ENCODE data around the gene C1orf105. TPM values are rescaled to one million over a fixed set of nuclear protein-coding genes. Genes with fewer than 3 reads are reported as not detected.

Gene C1orf105
- polyA plus RNA-seq, 1 of the 3 experiments (the other 2 are of a cell fraction) = not detected

DNA sequence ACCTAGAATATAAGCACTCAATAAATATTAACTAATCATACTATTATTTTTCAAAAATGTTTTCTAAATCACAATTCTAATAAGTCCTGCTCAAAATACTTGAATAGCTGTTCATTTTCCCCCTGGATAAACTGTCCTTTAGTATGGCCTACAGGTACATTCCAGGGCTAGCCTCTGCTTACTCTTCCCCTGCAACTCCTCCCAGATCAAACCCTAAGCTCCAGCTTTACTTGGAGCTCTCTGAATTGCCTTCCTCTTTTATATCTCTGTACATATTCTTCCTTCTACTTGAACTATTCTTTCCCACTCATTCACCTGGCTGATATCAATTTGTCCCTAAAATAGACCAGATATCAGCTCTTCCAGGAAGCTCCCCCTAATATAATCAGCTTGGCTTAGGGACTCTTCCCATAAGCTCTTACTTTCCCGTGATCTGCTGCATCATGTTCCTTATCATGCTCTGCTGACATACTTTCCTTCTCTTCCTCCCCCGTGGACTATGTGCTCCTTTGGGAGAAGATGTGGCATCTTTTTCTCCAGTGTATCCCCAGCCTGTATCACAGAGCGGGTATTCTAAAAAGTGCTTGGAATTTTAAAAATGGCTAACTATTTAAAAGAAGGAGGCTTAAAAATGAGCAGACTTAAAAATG, 66.4 kb downstream of the C1orf105 start:
- Histone ChIP-seq H3K4me2 (no peak overlapping the region), H3F3A (replicated peaks; ENCODE audit: insufficient read depth) (no peaks in the 10 kb centered on the region), H3K4me1 (ENCODE audit: control insufficient read depth in 1 of 2, insufficient read depth in 2 of 2, low read depth in 1 of 2, low read length in 1 of 2) (no peaks in the 10 kb centered on the region), H3K9ac (no peak overlapping the region), H3K36me3 (replicated peaks in 1 of 2; ENCODE audit: control insufficient read depth in 1 of 2, insufficient read depth in 2 of 2, low read length in 1 of 2) (no peaks in the 10 kb centered on the region), H3K9me3 (no peaks in the 10 kb centered on the region), H3K4me3 (ENCODE audit: low read depth in 2 of 2, low read length in 1 of 2) (no peak overlapping the region), H3K9me2 (no peaks in the 10 kb centered on the region), H4K20me1 (ENCODE audit: insufficient read depth) (no peaks in the 10 kb centered on the region), H2AFZ (ENCODE audit: low read depth) (no peak overlapping the region), H3K27ac (ENCODE audit: low read depth in 2 of 2, low read length in 1 of 2) (no peak overlapping the region), H3K79me2 (ENCODE audit: insufficient read depth) (no peaks in the 10 kb centered on the region), H3K27me3 (ENCODE audit: insufficient read depth) (peaks cover 6% of the 10 kb centered on the region; the same call in 1 of the 2 replicates)
- 44% methylated on average over 3 of the region's 3 CpGs for WGBS (ENCODE audit: low lambda C conversion rate)
- CTCF ChIA-PET = interaction anchor here (0.7 to 1.0 kb wide), 2 partner anchors 37 to 247 kb away, joined by 3 read pairs; no protein-coding TSS in a partner anchor
- no peak for DNase-seq
- POLR2A ChIA-PET = no interaction called here
- TF ChIP-seq USF1 (IDR thresholded peaks at IDR 0.05; ENCODE audit: borderline replicate concordance, low read depth) (no peak), EP300 (IDR thresholded peaks at IDR 0.05; ENCODE audit: borderline replicate concordance in 1 of 2, low read depth in 1 of 2, low read length in 1 of 2) (no peak), SIN3A (IDR thresholded peaks at IDR 0.05; ENCODE audit: borderline replicate concordance, low read depth, low read length) (no peak), CHD2 (IDR thresholded peaks at IDR 0.05; ENCODE audit: low read length, partially characterized antibody) (no peak), RAD21 (IDR thresholded peaks at IDR 0.05; ENCODE audit: low read length) (no peak), MAX (IDR thresholded peaks at IDR 0.05; ENCODE audit: low read depth) (no peak), YY1 (IDR thresholded peaks at IDR 0.05; ENCODE audit: low read depth) (no peak), ELF1 (IDR thresholded peaks at IDR 0.05) (no peak), SMC3 (IDR thresholded peaks at IDR 0.05; ENCODE audit: low read depth, low read length) (no peak), MXI1 (IDR thresholded peaks at IDR 0.05; ENCODE audit: low read depth, low read length) (no peak), GATA2 (CRISPR knock-in tag; IDR thresholded peaks at IDR 0.05) (no peak), RXRA (IDR thresholded peaks at IDR 0.05; ENCODE audit: borderline replicate concordance, low read depth) (no peak)
- TF ChIP-seq, protein P1, sequence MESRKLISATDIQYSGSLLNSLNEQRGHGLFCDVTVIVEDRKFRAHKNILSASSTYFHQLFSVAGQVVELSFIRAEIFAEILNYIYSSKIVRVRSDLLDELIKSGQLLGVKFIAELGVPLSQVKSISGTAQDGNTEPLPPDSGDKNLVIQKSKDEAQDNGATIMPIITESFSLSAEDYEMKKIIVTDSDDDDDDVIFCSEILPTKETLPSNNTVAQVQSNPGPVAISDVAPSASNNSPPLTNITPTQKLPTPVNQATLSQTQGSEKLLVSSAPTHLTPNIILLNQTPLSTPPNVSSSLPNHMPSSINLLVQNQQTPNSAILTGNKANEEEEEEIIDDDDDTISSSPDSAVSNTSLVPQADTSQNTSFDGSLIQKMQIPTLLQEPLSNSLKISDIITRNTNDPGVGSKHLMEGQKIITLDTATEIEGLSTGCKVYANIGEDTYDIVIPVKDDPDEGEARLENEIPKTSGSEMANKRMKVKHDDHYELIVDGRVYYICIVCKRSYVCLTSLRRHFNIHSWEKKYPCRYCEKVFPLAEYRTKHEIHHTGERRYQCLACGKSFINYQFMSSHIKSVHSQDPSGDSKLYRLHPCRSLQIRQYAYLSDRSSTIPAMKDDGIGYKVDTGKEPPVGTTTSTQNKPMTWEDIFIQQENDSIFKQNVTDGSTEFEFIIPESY (IDR thresholded peaks at IDR 0.05; ENCODE audit: borderline replicate concordance, low read depth) = no peak
- TF ChIP-seq, protein P2, sequence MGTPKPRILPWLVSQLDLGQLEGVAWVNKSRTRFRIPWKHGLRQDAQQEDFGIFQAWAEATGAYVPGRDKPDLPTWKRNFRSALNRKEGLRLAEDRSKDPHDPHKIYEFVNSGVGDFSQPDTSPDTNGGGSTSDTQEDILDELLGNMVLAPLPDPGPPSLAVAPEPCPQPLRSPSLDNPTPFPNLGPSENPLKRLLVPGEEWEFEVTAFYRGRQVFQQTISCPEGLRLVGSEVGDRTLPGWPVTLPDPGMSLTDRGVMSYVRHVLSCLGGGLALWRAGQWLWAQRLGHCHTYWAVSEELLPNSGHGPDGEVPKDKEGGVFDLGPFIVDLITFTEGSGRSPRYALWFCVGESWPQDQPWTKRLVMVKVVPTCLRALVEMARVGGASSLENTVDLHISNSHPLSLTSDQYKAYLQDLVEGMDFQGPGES (IDR thresholded peaks at IDR 0.05; ENCODE audit: low read depth, low read length) = no peak

Measured in SK-N-SH (cell line).